ENCODE measurements around the gene UTS2B. TPM values are rescaled to one million over a fixed set of nuclear protein-coding genes. Genes with fewer than 3 reads are reported as not detected.

Gene UTS2B
- total RNA-seq, 1 experiment from 2014 or later = 0.26 TPM

- DNase-seq (ENCODE audit: low read depth, low spot score) (no peak), ATAC-seq (no peak)
- Histone ChIP-seq H3K4me3 (ENCODE audit: low read depth in 2 of 2, low read length in 2 of 2) (no peak overlapping the region), H3K4me1 (ENCODE audit: control insufficient read depth, insufficient read depth, low read length) (peaks cover 4% of the 10 kb centered on the region; the same call in 1 of the 2 replicates), H3K36me3 (ENCODE audit: control insufficient read depth, insufficient read depth, low read length) (no peaks in the 10 kb centered on the region), H3K27me3 (ENCODE audit: control insufficient read depth, insufficient read depth, low read length) (no peaks in the 10 kb centered on the region), H3K27ac (ENCODE audit: low read length) (no peak overlapping the region), H3K9me3 (ENCODE audit: control insufficient read depth, insufficient read depth, low read depth, low read length) (no peaks in the 10 kb centered on the region)
- TF ChIP-seq CTCF (IDR thresholded peaks at IDR 0.05) = no peak
- no peak for TF ChIP-seq POLR2AphosphoS5 (IDR thresholded peaks at IDR 0.05; ENCODE audit: low read depth, low read length)
- no peak for TF ChIP-seq SIN3A (IDR thresholded peaks at IDR 0.05; ENCODE audit: borderline replicate concordance, insufficient read depth, low read depth, low read length)
- TF ChIP-seq TCF7L2 (IDR thresholded peaks at IDR 0.05; ENCODE audit: low read depth, low read length) = no peak
- TF ChIP-seq, protein P1, sequence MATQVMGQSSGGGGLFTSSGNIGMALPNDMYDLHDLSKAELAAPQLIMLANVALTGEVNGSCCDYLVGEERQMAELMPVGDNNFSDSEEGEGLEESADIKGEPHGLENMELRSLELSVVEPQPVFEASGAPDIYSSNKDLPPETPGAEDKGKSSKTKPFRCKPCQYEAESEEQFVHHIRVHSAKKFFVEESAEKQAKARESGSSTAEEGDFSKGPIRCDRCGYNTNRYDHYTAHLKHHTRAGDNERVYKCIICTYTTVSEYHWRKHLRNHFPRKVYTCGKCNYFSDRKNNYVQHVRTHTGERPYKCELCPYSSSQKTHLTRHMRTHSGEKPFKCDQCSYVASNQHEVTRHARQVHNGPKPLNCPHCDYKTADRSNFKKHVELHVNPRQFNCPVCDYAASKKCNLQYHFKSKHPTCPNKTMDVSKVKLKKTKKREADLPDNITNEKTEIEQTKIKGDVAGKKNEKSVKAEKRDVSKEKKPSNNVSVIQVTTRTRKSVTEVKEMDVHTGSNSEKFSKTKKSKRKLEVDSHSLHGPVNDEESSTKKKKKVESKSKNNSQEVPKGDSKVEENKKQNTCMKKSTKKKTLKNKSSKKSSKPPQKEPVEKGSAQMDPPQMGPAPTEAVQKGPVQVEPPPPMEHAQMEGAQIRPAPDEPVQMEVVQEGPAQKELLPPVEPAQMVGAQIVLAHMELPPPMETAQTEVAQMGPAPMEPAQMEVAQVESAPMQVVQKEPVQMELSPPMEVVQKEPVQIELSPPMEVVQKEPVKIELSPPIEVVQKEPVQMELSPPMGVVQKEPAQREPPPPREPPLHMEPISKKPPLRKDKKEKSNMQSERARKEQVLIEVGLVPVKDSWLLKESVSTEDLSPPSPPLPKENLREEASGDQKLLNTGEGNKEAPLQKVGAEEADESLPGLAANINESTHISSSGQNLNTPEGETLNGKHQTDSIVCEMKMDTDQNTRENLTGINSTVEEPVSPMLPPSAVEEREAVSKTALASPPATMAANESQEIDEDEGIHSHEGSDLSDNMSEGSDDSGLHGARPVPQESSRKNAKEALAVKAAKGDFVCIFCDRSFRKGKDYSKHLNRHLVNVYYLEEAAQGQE (IDR thresholded peaks at IDR 0.05; ENCODE audit: insufficient read depth in 1 of 2, low read depth in 2 of 2, low read length in 1 of 2) = no peak
- CTCF ChIA-PET = no interaction called here
- POLR2A ChIA-PET = no interaction called here
- in situ Hi-C loops (cut with HindIII; ENCODE audit: low pct_unique_long_range_greater_than_20kb, low sequenced_read_pairs) (no loop called here), intact Hi-C loops (cut with micrococcal nuclease; ENCODE audit: unreplicated experiment) (no loop called here)
- no TSS peak for BruUV-seq (replicated peaks)
These were observed 67.7 kb downstream of the UTS2B start for GRCh38 chr3:191262650-191263049.

DNA sequence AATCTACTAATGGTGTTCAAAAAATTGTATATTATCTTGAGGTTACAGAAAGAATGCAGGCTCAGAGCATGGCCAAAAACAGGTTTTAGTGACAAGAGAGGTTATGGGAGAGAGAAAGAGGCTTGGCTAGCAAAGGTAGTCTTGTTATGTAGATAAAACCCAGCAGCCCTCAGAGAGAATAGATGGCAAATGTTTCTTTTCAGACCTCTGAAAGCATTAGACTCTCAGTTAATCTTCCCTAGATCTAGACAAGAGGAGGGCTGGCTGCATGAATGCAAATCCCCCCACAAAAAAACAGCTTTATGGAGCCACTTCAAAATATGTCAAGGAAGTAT is 69.1 kb downstream of the UTS2B start:
- intact Hi-C loops (cut with micrococcal nuclease; ENCODE audit: unreplicated experiment) (no loop called here), in situ Hi-C loops (cut with HindIII; ENCODE audit: low pct_unique_long_range_greater_than_20kb, low sequenced_read_pairs) (no loop called here)
- ChIA-PET POLR2A (no interaction called here), CTCF (no interaction called here)
- no peak overlapping the region for H3K27ac ChIP-seq (ENCODE audit: low read length)
- no TSS peak for BruUV-seq (replicated peaks)
- DNase-seq (ENCODE audit: low read depth, low spot score) = no peak
- H3K9me3 ChIP-seq (ENCODE audit: control insufficient read depth, insufficient read depth, low read depth, low read length) = no peaks in the 10 kb centered on the region
- no peak for TF ChIP-seq POLR2AphosphoS5 (IDR thresholded peaks at IDR 0.05; ENCODE audit: low read depth, low read length)
- no peak for TF ChIP-seq SIN3A (IDR thresholded peaks at IDR 0.05; ENCODE audit: borderline replicate concordance, insufficient read depth, low read depth, low read length)
- no peak for TF ChIP-seq TCF7L2 (IDR thresholded peaks at IDR 0.05; ENCODE audit: low read depth, low read length)
- no peak for TF ChIP-seq CTCF (IDR thresholded peaks at IDR 0.05)
- TF ChIP-seq, protein P1 (IDR thresholded peaks at IDR 0.05; ENCODE audit: insufficient read depth in 1 of 2, low read depth in 2 of 2, low read length in 1 of 2) = no peak
- ATAC-seq = no peak
- H3K36me3 ChIP-seq (ENCODE audit: control insufficient read depth, insufficient read depth, low read length) = no peaks in the 10 kb centered on the region
- peaks cover 4% of the 10 kb centered on the region; the same call in 1 of the 2 replicates for H3K4me1 ChIP-seq (ENCODE audit: control insufficient read depth, insufficient read depth, low read length)
- H3K4me3 ChIP-seq (ENCODE audit: low read depth in 2 of 2, low read length in 2 of 2) = no peak overlapping the region
- H3K27me3 ChIP-seq (ENCODE audit: control insufficient read depth, insufficient read depth, low read length) = no peaks in the 10 kb centered on the region
